Measurements from ENCODE around the gene TNRC6A.

The TNRC6A gene

GRCh38 chr16:24774510-24774909 is 45.1 kb downstream of the TNRC6A start:
- H3K4me1 ChIP-seq (ENCODE audit: control insufficient read depth, insufficient read depth, low read length, poor library complexity, severe bottlenecking) = peaks cover 11% of the 10 kb centered on the region
- H3K4me3 ChIP-seq (ENCODE audit: extremely low read depth, insufficient read depth, low read length, poor library complexity, severe bottlenecking) = no peak overlapping the region
- H3K9me3 ChIP-seq (ENCODE audit: control insufficient read depth, low read length) = no peaks in the 10 kb centered on the region
- H3K36me3 ChIP-seq (ENCODE audit: control insufficient read depth, insufficient read depth, low read length) = peaks cover 66% of the 10 kb centered on the region
- no peak overlapping the region for H3K27ac ChIP-seq (ENCODE audit: low read depth, low read length, severe bottlenecking)
- WGBS, 2 experiments (ENCODE audit: insufficient coverage in 2 of 2) = no CpG with 5 or more reads among the region's 1 CpG

GRCh38 chr16:24775455-24775854 is 46.0 kb downstream of the TNRC6A start:
- H3K36me3 ChIP-seq (ENCODE audit: control insufficient read depth, insufficient read depth, low read length) = peaks cover 70% of the 10 kb centered on the region
- H3K9me3 ChIP-seq (ENCODE audit: control insufficient read depth, low read length) = no peaks in the 10 kb centered on the region
- no peak overlapping the region for H3K27ac ChIP-seq (ENCODE audit: low read depth, low read length, severe bottlenecking)
- H3K4me1 ChIP-seq (ENCODE audit: control insufficient read depth, insufficient read depth, low read length, poor library complexity, severe bottlenecking) = peaks cover 3% of the 10 kb centered on the region
- H3K4me3 ChIP-seq (ENCODE audit: extremely low read depth, insufficient read depth, low read length, poor library complexity, severe bottlenecking) = no peak overlapping the region

GRCh38 chr16:24776501-24777220 is 47.2 kb downstream of the TNRC6A start:
- Histone ChIP-seq H3K36me3 (ENCODE audit: control insufficient read depth, insufficient read depth, low read length) (peaks cover 76% of the 10 kb centered on the region), H3K9me3 (ENCODE audit: control insufficient read depth, low read length) (no peaks in the 10 kb centered on the region), H3K27ac (ENCODE audit: low read depth, low read length, severe bottlenecking) (no peak overlapping the region), H3K4me1 (ENCODE audit: control insufficient read depth, insufficient read depth, low read length, poor library complexity, severe bottlenecking) (no peaks in the 10 kb centered on the region), H3K4me3 (ENCODE audit: extremely low read depth, insufficient read depth, low read length, poor library complexity, severe bottlenecking) (no peak overlapping the region)
- WGBS, 2 experiments (ENCODE audit: insufficient coverage in 2 of 2) = 96 to 99% methylated on average over 11 to 12 of the region's 12 CpGs

GRCh38 chr16:24778671-24779070 is 49.2 kb downstream of the TNRC6A start:
- no peaks in the 10 kb centered on the region for H3K4me1 ChIP-seq (ENCODE audit: control insufficient read depth, insufficient read depth, low read length, poor library complexity, severe bottlenecking)
- H3K4me3 ChIP-seq (ENCODE audit: extremely low read depth, insufficient read depth, low read length, poor library complexity, severe bottlenecking) = no peak overlapping the region
- WGBS, 2 experiments (ENCODE audit: insufficient coverage in 2 of 2) = 100% methylated on average over 1 of the region's 1 CpG
- no peaks in the 10 kb centered on the region for H3K9me3 ChIP-seq (ENCODE audit: control insufficient read depth, low read length)
- peaks cover 87% of the 10 kb centered on the region for H3K36me3 ChIP-seq (ENCODE audit: control insufficient read depth, insufficient read depth, low read length)
- H3K27ac ChIP-seq (ENCODE audit: low read depth, low read length, severe bottlenecking) = no peak overlapping the region

GRCh38 chr16:24781256-24781655 is 51.8 kb downstream of the TNRC6A start:
- peaks cover 88% of the 10 kb centered on the region for H3K36me3 ChIP-seq (ENCODE audit: control insufficient read depth, insufficient read depth, low read length)
- 95 to 100% methylated on average over 1 of the region's 2 CpGs for WGBS, 2 experiments (ENCODE audit: insufficient coverage in 2 of 2)
- no peaks in the 10 kb centered on the region for H3K4me1 ChIP-seq (ENCODE audit: control insufficient read depth, insufficient read depth, low read length, poor library complexity, severe bottlenecking)
- H3K9me3 ChIP-seq (ENCODE audit: control insufficient read depth, low read length) = no peaks in the 10 kb centered on the region
- no peak overlapping the region for H3K4me3 ChIP-seq (ENCODE audit: extremely low read depth, insufficient read depth, low read length, poor library complexity, severe bottlenecking)
- H3K27ac ChIP-seq (ENCODE audit: low read depth, low read length, severe bottlenecking) = no peak overlapping the region

GRCh38 chr16:24784121-24784520 is 54.7 kb downstream of the TNRC6A start:
- WGBS, 2 experiments (ENCODE audit: insufficient coverage in 2 of 2) = 100% methylated on average over 1 of the region's 3 CpGs; no CpG with 5 or more reads in 1 of the 2 experiments
- peaks cover 85% of the 10 kb centered on the region for H3K36me3 ChIP-seq (ENCODE audit: control insufficient read depth, insufficient read depth, low read length)
- H3K4me1 ChIP-seq (ENCODE audit: control insufficient read depth, insufficient read depth, low read length, poor library complexity, severe bottlenecking) = no peaks in the 10 kb centered on the region
- no peaks in the 10 kb centered on the region for H3K9me3 ChIP-seq (ENCODE audit: control insufficient read depth, low read length)
- no peak overlapping the region for H3K4me3 ChIP-seq (ENCODE audit: extremely low read depth, insufficient read depth, low read length, poor library complexity, severe bottlenecking)
- H3K27ac ChIP-seq (ENCODE audit: low read depth, low read length, severe bottlenecking) = no peak overlapping the region

- Histone ChIP-seq H3K9me3 (ENCODE audit: control insufficient read depth, low read length) (no peaks in the 10 kb centered on the region), H3K4me1 (ENCODE audit: control insufficient read depth, insufficient read depth, low read length, poor library complexity, severe bottlenecking) (no peaks in the 10 kb centered on the region), H3K36me3 (ENCODE audit: control insufficient read depth, insufficient read depth, low read length) (peaks cover 85% of the 10 kb centered on the region), H3K4me3 (ENCODE audit: extremely low read depth, insufficient read depth, low read length, poor library complexity, severe bottlenecking) (no peak overlapping the region), H3K27ac (ENCODE audit: low read depth, low read length, severe bottlenecking) (no peak overlapping the region)
- 93 to 100% methylated on average over 1 to 2 of the region's 2 CpGs for WGBS, 2 experiments (ENCODE audit: insufficient coverage in 2 of 2)
Measured at GRCh38 chr16:24789881-24790280, 60.4 kb downstream of the TNRC6A start.

GRCh38 chr16:24800586-24800985 is 71.1 kb downstream of the TNRC6A start:
- 87 to 93% methylated on average over 3 to 4 of the region's 4 CpGs for WGBS, 2 experiments (ENCODE audit: insufficient coverage in 2 of 2)
- H3K4me3 ChIP-seq (ENCODE audit: extremely low read depth, insufficient read depth, low read length, poor library complexity, severe bottlenecking) = no peak overlapping the region
- H3K9me3 ChIP-seq (ENCODE audit: control insufficient read depth, low read length) = no peaks in the 10 kb centered on the region
- peaks cover 5% of the 10 kb centered on the region for H3K4me1 ChIP-seq (ENCODE audit: control insufficient read depth, insufficient read depth, low read length, poor library complexity, severe bottlenecking)
- H3K27ac ChIP-seq (ENCODE audit: low read depth, low read length, severe bottlenecking) = no peak overlapping the region
- peaks cover 97% of the 10 kb centered on the region for H3K36me3 ChIP-seq (ENCODE audit: control insufficient read depth, insufficient read depth, low read length)

- peaks cover 5% of the 10 kb centered on the region for H3K4me1 ChIP-seq (ENCODE audit: control insufficient read depth, insufficient read depth, low read length, poor library complexity, severe bottlenecking)
- peaks cover 97% of the 10 kb centered on the region for H3K36me3 ChIP-seq (ENCODE audit: control insufficient read depth, insufficient read depth, low read length)
- H3K9me3 ChIP-seq (ENCODE audit: control insufficient read depth, low read length) = no peaks in the 10 kb centered on the region
- WGBS, 2 experiments (ENCODE audit: insufficient coverage in 2 of 2) = 94 to 97% methylated on average over 3 of the region's 3 CpGs
- H3K27ac ChIP-seq (ENCODE audit: low read depth, low read length, severe bottlenecking) = no peak overlapping the region
- H3K4me3 ChIP-seq (ENCODE audit: extremely low read depth, insufficient read depth, low read length, poor library complexity, severe bottlenecking) = no peak overlapping the region
Measured at GRCh38 chr16:24801761-24802302, 72.4 kb downstream of the TNRC6A start.

- WGBS, 2 experiments (ENCODE audit: insufficient coverage in 2 of 2) = 91 to 100% methylated on average over 3 to 4 of the region's 5 CpGs
- peaks cover 97% of the 10 kb centered on the region for H3K36me3 ChIP-seq (ENCODE audit: control insufficient read depth, insufficient read depth, low read length)
Measured at GRCh38 chr16:24805484-24805883, 76.0 kb downstream of the TNRC6A start.

GRCh38 chr16:24807301-24807700 is 77.8 kb downstream of the TNRC6A start:
- no CpG with 5 or more reads among the region's 1 CpG for WGBS, 2 experiments (ENCODE audit: insufficient coverage in 2 of 2)
- Histone ChIP-seq H3K4me1 (ENCODE audit: control insufficient read depth, insufficient read depth, low read length, poor library complexity, severe bottlenecking) (no peaks in the 10 kb centered on the region), H3K36me3 (ENCODE audit: control insufficient read depth, insufficient read depth, low read length) (peaks cover 94% of the 10 kb centered on the region), H3K4me3 (ENCODE audit: extremely low read depth, insufficient read depth, low read length, poor library complexity, severe bottlenecking) (no peak overlapping the region), H3K9me3 (ENCODE audit: control insufficient read depth, low read length) (no peaks in the 10 kb centered on the region), H3K27ac (ENCODE audit: low read depth, low read length, severe bottlenecking) (no peak overlapping the region)

More at GRCh38 chr16:24805484-24805883, 76.0 kb downstream of the TNRC6A start:
- H3K4me3 ChIP-seq (ENCODE audit: extremely low read depth, insufficient read depth, low read length, poor library complexity, severe bottlenecking) = no peak overlapping the region
- H3K27ac ChIP-seq (ENCODE audit: low read depth, low read length, severe bottlenecking) = no peak overlapping the region
- no peaks in the 10 kb centered on the region for H3K9me3 ChIP-seq (ENCODE audit: control insufficient read depth, low read length)
- H3K4me1 ChIP-seq (ENCODE audit: control insufficient read depth, insufficient read depth, low read length, poor library complexity, severe bottlenecking) = peaks cover 5% of the 10 kb centered on the region

All from mesodermal cell (in vitro differentiated cells).